HEK293 (cell line): Measurements from ENCODE around the gene PARP2.
"Not testable (repeated sequence)": the region's sequence is repeated elsewhere in the genome, so short reads cannot be mapped to it uniquely, and the experiment has no call there.

Experiments used
- CTCF ChIA-PET: fragments of 350-600 bp; formaldehyde crosslinking; extraction: SDS; loops from one replicate; lab custom pipeline; 2021; ENCODE audit warnings: antibody characterized with exemption; lab: Yijun Ruan, JAX
- POLR2A ChIA-PET: fragments of 300-600 bp; formaldehyde crosslinking; extraction: SDS; loops from one replicate; lab custom pipeline; 2020; ENCODE audit warnings: antibody characterized with exemption, inconsistent platforms; lab: Yijun Ruan, JAX
- H3K27ac ChIP-seq: fragments of 200-500 bp; sonication (Bioruptor generic); 2 replicates; pipeline ENCODE4 v1.5.1; 2014; ENCODE audit warnings: low read depth, low read length, control low read depth, inconsistent platforms; ENCODE audit errors: extremely low read depth
- H3K36me3 ChIP-seq, 2 experiments: fragments of 200-500 bp in 1 of 2; sonication (Bioruptor generic) in 1 of 2; 1 replicate in 1 of 2; 2 replicates in 1 of 2; pipeline ENCODE4 v1.5.1; 2014 to 2017; ENCODE audit warnings: inconsistent platforms in 2 of 2, low read length in 2 of 2; ENCODE audit not compliant: control insufficient read depth in 2 of 2, insufficient read depth in 1 of 2
- H3K4me1 ChIP-seq: fragments of 200-500 bp; sonication (Bioruptor generic); 2 replicates; pipeline ENCODE4 v1.5.1; 2014; ENCODE audit warnings: mild to moderate bottlenecking, low read length, inconsistent platforms; ENCODE audit not compliant: control insufficient read depth, insufficient read depth
- H3K4me3 ChIP-seq: 2 replicates; pipeline ENCODE4 v1.5.1; 2011; ENCODE audit warnings: low read depth, mild to moderate bottlenecking, control low read depth, low read length, moderate library complexity
- H3K9me3 ChIP-seq: fragments of 200-500 bp; sonication (Bioruptor generic); 2 replicates; pipeline ENCODE4 v1.5.1; 2014; ENCODE audit warnings: low read depth, low read length, inconsistent platforms; ENCODE audit not compliant: control insufficient read depth, insufficient read depth
- KLF1 ChIP-seq: fragments of 450-650 bp; formaldehyde crosslinking; IDR thresholded peaks from 2 replicates; pipeline ENCODE4 v1.5.1; 2016; ENCODE audit warnings: missing biosample characterization, missing genetic modification characterization
- ZFP3 ChIP-seq: fragments of 450-650 bp; formaldehyde crosslinking; IDR thresholded peaks from 2 replicates; pipeline ENCODE4 v1.5.1; 2016; ENCODE audit warnings: low read depth, missing biosample characterization, missing genetic modification characterization
- ZFP69B ChIP-seq: fragments of 450-650 bp; formaldehyde crosslinking; IDR thresholded peaks from 2 replicates; pipeline ENCODE4 v1.5.1; 2016; ENCODE audit warnings: missing biosample characterization, missing genetic modification characterization
- ZNF121 ChIP-seq: fragments of 450-650 bp; formaldehyde crosslinking; IDR thresholded peaks from 2 replicates; pipeline ENCODE4 v1.5.1; 2016; ENCODE audit warnings: missing biosample characterization, missing genetic modification characterization
- ZNF24 ChIP-seq: fragments of 450-650 bp; formaldehyde crosslinking; IDR thresholded peaks from 2 replicates; pipeline ENCODE4 v1.5.1; 2016; ENCODE audit warnings: missing biosample characterization, missing genetic modification characterization
- ZNF324 ChIP-seq: fragments of 450-650 bp; formaldehyde crosslinking; IDR thresholded peaks from 2 replicates; pipeline ENCODE4 v1.5.1; 2016; ENCODE audit warnings: missing biosample characterization, missing genetic modification characterization
- ZNF404 ChIP-seq: fragments of 450-650 bp; formaldehyde crosslinking; IDR thresholded peaks from 2 replicates; pipeline ENCODE4 v1.5.1; 2017; ENCODE audit warnings: missing biosample characterization, missing genetic modification characterization
- ZNF610 ChIP-seq: fragments of 450-650 bp; formaldehyde crosslinking; IDR thresholded peaks from 2 replicates; pipeline ENCODE4 v1.5.1; 2016; ENCODE audit warnings: missing biosample characterization, missing genetic modification characterization, borderline replicate concordance
- ZNF629 ChIP-seq: fragments of 450-650 bp; formaldehyde crosslinking; IDR thresholded peaks from 2 replicates; pipeline ENCODE4 v1.5.1; 2017; ENCODE audit warnings: missing biosample characterization, missing genetic modification characterization
- ZNF664 ChIP-seq: fragments of 450-650 bp; formaldehyde crosslinking; IDR thresholded peaks from 2 replicates; pipeline ENCODE4 v1.5.1; 2016; ENCODE audit warnings: missing biosample characterization, missing genetic modification characterization
- ZNF677 ChIP-seq: fragments of 450-650 bp; IDR thresholded peaks from 2 replicates; pipeline ENCODE4 v1.5.0; 2018; ENCODE audit warnings: missing biosample characterization, mild to moderate bottlenecking, missing genetic modification characterization, moderate library complexity
- ZNF837 ChIP-seq: fragments of 450-650 bp; formaldehyde crosslinking; IDR thresholded peaks from 2 replicates; pipeline ENCODE4 v1.5.1; 2016; ENCODE audit warnings: missing biosample characterization, missing genetic modification characterization
- TF ChIP-seq, protein P1 (sequence below): fragments of 450-650 bp; formaldehyde crosslinking; IDR thresholded peaks from 2 replicates; pipeline ENCODE4 v1.5.1; 2016; ENCODE audit warnings: missing biosample characterization, missing genetic modification characterization
- TF ChIP-seq, protein P2 (sequence below): fragments of 450-650 bp; formaldehyde crosslinking; IDR thresholded peaks from 2 replicates; pipeline ENCODE4 v1.5.1; 2017; ENCODE audit warnings: missing biosample characterization, mild to moderate bottlenecking, missing genetic modification characterization, moderate library complexity

The PARP2 gene

DNA sequence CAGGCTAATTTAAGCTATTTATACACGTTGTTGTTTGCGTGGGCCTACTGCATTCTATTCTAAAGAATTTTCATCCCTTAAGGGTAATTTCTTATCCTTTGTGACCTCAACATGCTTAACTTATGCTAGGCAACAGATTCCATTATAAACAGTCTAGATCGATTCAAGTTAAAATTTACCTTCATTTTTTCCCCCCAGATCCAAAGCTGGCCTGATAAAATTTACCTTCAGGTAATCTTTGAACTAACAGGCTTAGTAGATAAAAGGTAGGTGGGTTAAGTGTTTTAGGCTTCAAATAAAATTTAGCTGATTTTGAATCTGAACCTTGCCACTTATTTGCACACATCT lies 10.0 kb upstream of the PARP2 start:
- no peaks in the 10 kb centered on the region for H3K9me3 ChIP-seq
- TF ChIP-seq, protein P1, sequence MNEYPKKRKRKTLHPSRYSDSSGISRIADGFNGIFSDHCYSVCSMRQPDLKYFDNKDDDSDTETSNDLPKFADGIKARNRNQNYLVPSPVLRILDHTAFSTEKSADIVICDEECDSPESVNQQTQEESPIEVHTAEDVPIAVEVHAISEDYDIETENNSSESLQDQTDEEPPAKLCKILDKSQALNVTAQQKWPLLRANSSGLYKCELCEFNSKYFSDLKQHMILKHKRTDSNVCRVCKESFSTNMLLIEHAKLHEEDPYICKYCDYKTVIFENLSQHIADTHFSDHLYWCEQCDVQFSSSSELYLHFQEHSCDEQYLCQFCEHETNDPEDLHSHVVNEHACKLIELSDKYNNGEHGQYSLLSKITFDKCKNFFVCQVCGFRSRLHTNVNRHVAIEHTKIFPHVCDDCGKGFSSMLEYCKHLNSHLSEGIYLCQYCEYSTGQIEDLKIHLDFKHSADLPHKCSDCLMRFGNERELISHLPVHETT, result 0 out of 2 replicates have a peak, but pooled peaks have one; percentile 3
- no peak for TF ChIP-seq ZNF324 (tag by site-specific recombination)
- TF ChIP-seq ZNF629, result peak; percentile 2; the same call in 1 of the 2 replicates
- H3K36me3 ChIP-seq, result peaks cover 0 to 14% of the 10 kb centered on the region in 2 experiments; a peak in 2 of 3 replicates
- H3K4me3 ChIP-seq, result peak overlapping the region; percentile 23
- ChIA-PET CTCF (interaction anchor here (0.6 kb wide), 2 partner anchors 114 to 145 kb away, joined by 3 to 4 read pairs; no protein-coding TSS in a partner anchor), POLR2A (interaction anchor here (3.7 kb wide), 1 partner anchor 9 kb away, joined by 57 read pairs; the partner anchor contains the start of gene PARP2)
- H3K27ac ChIP-seq, result 0 out of 2 replicates have a peak overlapping the region, but pooled peaks have one; percentile 20
- peaks cover 6% of the 10 kb centered on the region for H3K4me1 ChIP-seq

DNA sequence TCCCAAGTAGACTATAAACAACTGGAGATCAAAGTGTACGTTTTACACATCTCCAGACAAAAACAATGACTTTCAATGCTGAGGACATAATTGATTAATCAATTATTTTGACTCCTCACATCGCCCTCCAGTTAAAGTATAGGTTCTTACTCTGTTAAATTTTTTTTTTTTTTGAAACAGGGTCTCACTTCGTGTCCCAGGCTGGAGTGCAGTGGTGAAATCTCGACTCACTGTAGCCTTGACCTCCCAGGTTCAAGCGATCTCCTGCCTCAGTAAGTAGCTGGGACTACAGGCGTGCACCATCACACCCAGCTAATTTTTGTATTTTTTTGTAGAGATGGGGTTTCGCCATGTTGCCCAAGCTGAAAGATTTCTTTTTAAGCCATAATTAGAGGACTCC lies 9.4 kb upstream of the PARP2 start:
- Histone ChIP-seq H3K27ac (no peak overlapping the region), H3K4me1 (peaks cover 6% of the 10 kb centered on the region), H3K9me3 (no peaks in the 10 kb centered on the region), H3K4me3 (no peak overlapping the region), H3K36me3 (peaks cover 0 to 9% of the 10 kb centered on the region in 2 experiments; a peak in 2 of 3 replicates)
- ChIA-PET CTCF (interaction anchor here (0.6 kb wide), 1 partner anchor 114 kb away, joined by 4 read pairs; no protein-coding TSS in a partner anchor), POLR2A (interaction anchor here (3.7 kb wide), 1 partner anchor 8 kb away, joined by 57 read pairs; the partner anchor contains the start of gene PARP2)
- TF ChIP-seq ZNF837 (tag by site-specific recombination) (no peak), ZNF24 (no peak), ZNF677 (no peak), ZNF610 (no peak), ZNF404 (tag by site-specific recombination) (no peak), ZFP3 (tag by site-specific recombination) (no peak)
- TF ChIP-seq, protein P2, sequence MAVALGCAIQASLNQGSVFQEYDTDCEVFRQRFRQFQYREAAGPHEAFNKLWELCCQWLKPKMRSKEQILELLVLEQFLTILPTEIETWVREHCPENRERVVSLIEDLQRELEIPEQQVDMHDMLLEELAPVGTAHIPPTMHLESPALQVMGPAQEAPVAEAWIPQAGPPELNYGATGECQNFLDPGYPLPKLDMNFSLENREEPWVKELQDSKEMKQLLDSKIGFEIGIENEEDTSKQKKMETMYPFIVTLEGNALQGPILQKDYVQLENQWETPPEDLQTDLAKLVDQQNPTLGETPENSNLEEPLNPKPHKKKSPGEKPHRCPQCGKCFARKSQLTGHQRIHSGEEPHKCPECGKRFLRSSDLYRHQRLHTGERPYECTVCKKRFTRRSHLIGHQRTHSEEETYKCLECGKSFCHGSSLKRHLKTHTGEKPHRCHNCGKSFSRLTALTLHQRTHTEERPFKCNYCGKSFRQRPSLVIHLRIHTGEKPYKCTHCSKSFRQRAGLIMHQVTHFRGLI (tag by site-specific recombination), result no peak

DNA sequence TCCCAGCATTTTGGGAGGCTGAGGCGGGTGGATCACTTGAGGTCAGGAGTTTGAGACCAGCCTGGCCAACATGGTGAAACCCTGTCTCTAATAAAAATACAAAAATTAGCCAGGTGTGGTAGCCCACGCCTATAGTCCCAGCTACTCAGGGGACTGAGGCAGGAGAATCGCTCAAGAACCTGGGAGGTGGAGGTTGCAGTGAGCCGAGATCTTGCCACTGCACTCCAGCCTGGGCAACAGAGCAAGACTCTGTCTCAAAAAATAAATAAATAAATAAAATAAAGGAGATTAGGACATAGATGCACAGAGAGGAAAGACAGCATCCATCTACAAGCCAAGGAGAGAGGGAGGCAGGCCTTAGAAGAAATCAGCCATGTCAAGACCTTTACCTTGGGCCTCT lies 2.4 kb upstream of the PARP2 start:
- not testable (repeated sequence) for H3K4me3 ChIP-seq, H3K9me3 ChIP-seq, H3K27ac ChIP-seq, H3K4me1 ChIP-seq
- H3K36me3 ChIP-seq, result peaks cover 8 to 13% of the 10 kb centered on the region in 2 experiments
- POLR2A ChIA-PET, result interaction anchor here (1.2 to 3.4 kb wide), 4 partner anchors 8 to 121 kb away, joined by 3 to 57 read pairs (median 18); partner anchors contain the start of genes CCNB1IP1, PIP4P1 and TEP1
- TF ChIP-seq ZNF121 (tag by site-specific recombination), result peak; percentile 84
- 0 out of 2 replicates have a peak, but pooled peaks have one; percentile 13 for TF ChIP-seq KLF1 (tag by site-specific recombination)
- CTCF ChIA-PET, result interaction anchor here (1.8 to 6.4 kb wide), 2 partner anchors 9 to 13 kb away, joined by 5 to 67 read pairs; no protein-coding TSS in a partner anchor

DNA sequence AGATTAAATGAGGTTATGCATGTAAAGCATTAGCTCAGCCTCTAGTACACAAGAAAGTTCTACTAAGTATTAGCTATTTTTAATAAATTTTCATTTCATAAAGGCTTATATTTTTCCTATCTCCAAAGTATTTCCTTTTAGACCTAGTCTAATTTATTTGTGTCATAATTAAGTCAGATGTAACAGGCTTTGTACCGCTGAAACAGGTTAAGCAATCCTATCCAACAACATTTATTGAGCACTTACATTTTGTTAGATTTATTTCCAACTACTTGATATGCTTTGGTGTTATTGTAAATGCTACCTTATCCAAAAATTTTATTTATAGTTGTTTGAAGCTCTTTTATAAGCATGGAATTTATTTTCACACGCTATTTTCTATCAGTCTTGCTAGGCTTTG lies 1.8 kb upstream of the PARP2 start:
- Histone ChIP-seq H3K27ac (no peak overlapping the region; the same call in 1 of the 2 replicates), H3K4me1 (0 out of 2 replicates have a peak, but pooled peaks cover 4% of the 10 kb centered on the region), H3K36me3 (peaks cover 14 to 18% of the 10 kb centered on the region in 2 experiments), H3K4me3 (peak overlapping the region; percentile 78), H3K9me3 (no peaks in the 10 kb centered on the region)
- ChIA-PET CTCF (interaction anchor here (0.6 to 6.4 kb wide), 4 partner anchors 10 to 1511 kb away, joined by 3 to 67 read pairs (median 4); partner anchors contain the start of gene TTC5), POLR2A (interaction anchor here (0.6 to 3.4 kb wide), 8 partner anchors 9 to 341 kb away, joined by 3 to 57 read pairs (median 16); partner anchors contain the start of genes CCNB1IP1, PIP4P1, PNP and TEP1)
- TF ChIP-seq ZNF664 (tag by site-specific recombination) (peak; percentile 82), ZFP69B (tag by site-specific recombination) (no peak)
